ENCODE measurements around the gene GALNT7.
"Not testable (repeated sequence)": the region's sequence is repeated elsewhere in the genome, so short reads cannot be mapped to it uniquely, and the experiment has no call there.

Gene GALNT7, protein sequence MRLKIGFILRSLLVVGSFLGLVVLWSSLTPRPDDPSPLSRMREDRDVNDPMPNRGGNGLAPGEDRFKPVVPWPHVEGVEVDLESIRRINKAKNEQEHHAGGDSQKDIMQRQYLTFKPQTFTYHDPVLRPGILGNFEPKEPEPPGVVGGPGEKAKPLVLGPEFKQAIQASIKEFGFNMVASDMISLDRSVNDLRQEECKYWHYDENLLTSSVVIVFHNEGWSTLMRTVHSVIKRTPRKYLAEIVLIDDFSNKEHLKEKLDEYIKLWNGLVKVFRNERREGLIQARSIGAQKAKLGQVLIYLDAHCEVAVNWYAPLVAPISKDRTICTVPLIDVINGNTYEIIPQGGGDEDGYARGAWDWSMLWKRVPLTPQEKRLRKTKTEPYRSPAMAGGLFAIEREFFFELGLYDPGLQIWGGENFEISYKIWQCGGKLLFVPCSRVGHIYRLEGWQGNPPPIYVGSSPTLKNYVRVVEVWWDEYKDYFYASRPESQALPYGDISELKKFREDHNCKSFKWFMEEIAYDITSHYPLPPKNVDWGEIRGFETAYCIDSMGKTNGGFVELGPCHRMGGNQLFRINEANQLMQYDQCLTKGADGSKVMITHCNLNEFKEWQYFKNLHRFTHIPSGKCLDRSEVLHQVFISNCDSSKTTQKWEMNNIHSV

DNA sequence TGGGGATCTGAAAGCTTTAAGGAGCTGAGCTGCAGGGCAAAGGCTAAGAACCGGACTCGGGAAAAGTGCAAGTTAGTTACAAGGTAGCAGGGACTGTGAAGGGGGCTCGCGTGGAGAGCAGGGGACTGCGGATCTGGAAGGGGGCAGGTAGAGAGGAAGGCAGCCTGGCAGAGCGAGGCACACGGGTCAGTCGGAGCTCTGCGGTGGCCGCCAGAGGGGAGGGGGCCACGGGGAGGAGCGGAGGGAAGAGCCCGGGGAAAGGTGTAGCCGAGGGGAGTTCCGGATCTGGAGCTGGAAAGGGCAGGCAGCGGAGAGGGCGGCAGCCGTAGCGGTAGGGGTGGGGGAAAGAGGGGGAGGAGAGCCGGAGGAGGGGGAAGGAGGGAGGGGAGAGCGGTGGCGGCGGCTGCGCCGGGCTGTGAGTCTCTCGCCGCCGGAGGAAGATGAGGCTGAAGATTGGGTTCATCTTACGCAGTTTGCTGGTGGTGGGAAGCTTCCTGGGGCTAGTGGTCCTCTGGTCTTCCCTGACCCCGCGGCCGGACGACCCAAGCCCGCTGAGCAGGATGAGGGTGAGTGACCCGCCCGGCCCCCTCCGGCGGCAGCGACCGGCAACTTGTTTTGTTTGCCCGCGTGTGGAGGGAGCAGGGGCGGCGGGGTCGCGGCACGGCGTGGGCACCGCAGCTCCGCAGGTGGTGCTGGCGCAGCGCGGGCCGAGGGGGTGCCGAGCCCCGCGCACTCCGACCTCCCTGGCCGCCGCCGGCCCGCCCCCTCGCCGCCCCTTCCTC is at the start of gene GALNT7:
GALNT7 (plus strand) TSS at position 416 of the 782 bp plus-strand sequence; CDS start at position 441, 25 bp downstream.
- H3K4me3 ChIP-seq (ENCODE audit: low read depth, low read length), result peak within 1 kb of the TSS; percentile 82

DNA sequence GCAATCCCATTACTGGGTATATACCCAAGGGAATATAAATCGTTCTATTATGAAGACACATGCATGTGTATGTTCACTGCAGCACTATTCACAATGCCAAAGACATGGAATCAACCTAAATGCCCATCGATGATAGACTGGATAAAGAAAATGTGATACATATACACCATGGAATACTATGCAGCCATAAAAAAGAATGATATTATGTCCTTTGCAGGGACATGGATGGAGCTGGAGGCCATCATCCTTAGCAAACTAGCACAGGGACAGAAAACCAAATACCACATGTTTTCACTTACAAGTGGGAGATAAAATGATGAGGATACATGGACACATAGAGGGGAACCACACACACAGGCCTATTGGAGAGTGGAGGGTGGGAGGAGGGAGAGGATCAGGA is 49.8 kb upstream of the GALNT7 start:
- H3K4me3 ChIP-seq (ENCODE audit: low read depth, low read length), result not testable (repeated sequence)

More for the DNA sequence above, at the start of gene GALNT7:
- TF ChIP-seq, protein P1, sequence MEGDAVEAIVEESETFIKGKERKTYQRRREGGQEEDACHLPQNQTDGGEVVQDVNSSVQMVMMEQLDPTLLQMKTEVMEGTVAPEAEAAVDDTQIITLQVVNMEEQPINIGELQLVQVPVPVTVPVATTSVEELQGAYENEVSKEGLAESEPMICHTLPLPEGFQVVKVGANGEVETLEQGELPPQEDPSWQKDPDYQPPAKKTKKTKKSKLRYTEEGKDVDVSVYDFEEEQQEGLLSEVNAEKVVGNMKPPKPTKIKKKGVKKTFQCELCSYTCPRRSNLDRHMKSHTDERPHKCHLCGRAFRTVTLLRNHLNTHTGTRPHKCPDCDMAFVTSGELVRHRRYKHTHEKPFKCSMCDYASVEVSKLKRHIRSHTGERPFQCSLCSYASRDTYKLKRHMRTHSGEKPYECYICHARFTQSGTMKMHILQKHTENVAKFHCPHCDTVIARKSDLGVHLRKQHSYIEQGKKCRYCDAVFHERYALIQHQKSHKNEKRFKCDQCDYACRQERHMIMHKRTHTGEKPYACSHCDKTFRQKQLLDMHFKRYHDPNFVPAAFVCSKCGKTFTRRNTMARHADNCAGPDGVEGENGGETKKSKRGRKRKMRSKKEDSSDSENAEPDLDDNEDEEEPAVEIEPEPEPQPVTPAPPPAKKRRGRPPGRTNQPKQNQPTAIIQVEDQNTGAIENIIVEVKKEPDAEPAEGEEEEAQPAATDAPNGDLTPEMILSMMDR (IDR thresholded peaks at IDR 0.05; ENCODE audit: low read depth, low read length), result no peak

DNA sequence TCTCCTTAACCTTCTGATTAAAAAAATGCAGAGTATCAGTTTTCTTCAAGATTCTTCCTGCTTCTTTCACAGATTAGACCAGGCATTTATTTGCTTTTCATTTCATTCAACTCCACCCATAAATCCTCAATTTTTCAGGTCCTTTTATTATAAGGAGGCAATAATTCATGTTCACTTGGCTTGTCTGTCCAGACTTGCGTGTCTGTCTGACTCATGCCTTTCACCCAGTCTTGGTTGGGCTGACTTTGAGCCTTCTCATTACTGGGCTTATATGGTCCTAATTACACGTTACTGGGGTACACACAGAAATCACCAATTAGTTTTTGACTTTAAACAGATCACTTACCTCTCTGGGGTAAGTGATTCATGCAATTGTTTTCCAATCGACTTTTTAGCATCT is 48.8 kb upstream of the GALNT7 start:
- no peak overlapping the region for H3K4me3 ChIP-seq (ENCODE audit: low read depth, low read length)
- TF ChIP-seq, protein P1 (IDR thresholded peaks at IDR 0.05; ENCODE audit: low read depth, low read length), result no peak

DNA sequence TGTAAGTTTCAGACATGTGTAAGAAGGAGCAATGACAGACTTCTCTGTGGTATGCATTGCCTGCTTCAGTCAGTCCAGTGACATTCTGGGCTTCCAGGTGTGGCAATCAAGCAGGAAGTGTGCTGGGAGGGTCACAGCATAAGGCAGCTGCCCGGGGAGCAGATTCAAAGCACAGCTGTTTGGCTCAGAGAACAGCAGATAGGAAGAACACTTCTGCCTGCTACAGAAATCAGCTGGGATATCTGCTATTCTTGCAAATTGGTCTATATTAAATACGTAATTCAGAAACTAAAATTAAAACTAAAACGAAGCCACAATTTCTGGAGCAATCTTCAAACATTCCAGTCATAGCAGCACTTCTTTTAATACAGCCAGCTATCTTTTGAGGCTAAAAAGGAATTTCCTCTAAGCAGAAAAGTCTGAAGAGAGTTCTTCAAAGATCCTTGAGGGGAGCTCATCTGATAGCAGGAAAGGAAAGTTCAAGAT is 47.5 kb upstream of the GALNT7 start:
- H3K4me3 ChIP-seq (ENCODE audit: low read depth, low read length), result no peak overlapping the region

DNA sequence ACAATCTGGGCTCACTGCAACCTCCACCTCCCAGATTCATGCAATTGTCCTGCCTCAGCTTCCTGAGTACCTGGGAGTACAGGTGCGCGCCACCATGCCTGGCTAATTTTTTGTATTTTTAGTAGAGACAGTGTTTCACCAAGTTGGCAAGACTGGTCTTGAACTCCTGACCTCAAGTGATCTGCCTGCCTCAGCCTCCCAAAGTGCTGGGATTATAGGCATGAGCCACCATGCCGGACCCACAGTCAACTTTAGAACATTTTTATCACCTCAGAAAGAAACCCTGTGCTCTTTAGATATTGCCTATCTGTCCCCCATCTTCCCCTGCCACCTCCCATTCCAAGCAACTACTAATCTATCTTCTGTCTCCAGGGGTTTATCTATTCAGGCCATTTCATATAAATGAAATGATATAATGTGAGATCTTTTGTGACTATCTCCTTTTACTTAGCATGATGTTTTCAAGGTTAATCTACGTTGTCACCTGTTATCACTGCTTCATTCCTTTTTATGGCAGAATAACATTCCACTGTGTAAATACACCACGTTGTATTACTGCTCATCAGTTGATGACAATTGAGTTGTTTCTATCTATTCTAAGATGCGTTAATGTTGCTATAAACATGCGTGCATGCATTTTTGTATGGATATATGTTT is 44.3 kb upstream of the GALNT7 start:
- TF ChIP-seq, protein P1 (IDR thresholded peaks at IDR 0.05; ENCODE audit: low read depth, low read length), result no peak
- H3K4me3 ChIP-seq (ENCODE audit: low read depth, low read length), result no peak overlapping the region

More for the DNA sequence above, 47.5 kb upstream of the GALNT7 start:
- TF ChIP-seq, protein P1 (IDR thresholded peaks at IDR 0.05; ENCODE audit: low read depth, low read length), result no peak

DNA sequence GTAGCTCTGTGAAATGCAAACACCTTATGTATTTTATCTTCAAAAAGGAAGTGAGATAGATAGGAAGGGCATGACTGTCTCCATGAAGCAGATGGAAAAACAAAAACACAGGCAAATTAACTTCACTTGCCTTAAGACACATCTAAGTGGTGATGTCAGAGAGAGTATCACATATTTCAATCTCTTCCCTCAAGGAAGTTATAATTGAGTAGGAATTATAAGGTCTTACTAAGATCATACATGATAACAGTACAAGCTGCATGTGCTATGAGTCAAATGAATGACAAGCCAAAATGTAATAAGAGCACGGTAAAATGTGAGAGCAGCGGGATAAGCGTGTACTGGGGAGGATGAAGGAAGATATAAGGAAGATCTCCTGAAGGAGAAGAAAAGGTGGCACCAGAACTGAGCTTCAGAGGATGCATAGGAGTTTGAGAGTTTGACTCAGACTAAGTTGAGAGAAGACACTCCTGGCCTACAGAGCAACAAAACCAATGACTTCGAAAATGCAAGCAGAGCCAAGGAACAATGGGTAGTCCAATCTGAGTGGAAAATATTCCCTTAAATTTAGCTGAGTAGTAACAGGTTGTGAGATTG is 43.3 kb upstream of the GALNT7 start:
- TF ChIP-seq, protein P1 (IDR thresholded peaks at IDR 0.05; ENCODE audit: low read depth, low read length), result no peak
- H3K4me3 ChIP-seq (ENCODE audit: low read depth, low read length), result no peak overlapping the region; the same call in 1 of the 2 replicates

All from WI38 (cell line).